ENCODE data around the gene OXCT2. TPM values are rescaled to one million over a fixed set of nuclear protein-coding genes. Genes with fewer than 3 reads are reported as not detected.
A peak's percentile ranks its signal among the peaks of the same experiment; 100 is the strongest.

OXCT2 gene
- total RNA-seq, 5 donors from 2014 or later (not counting 1 experiment from before 2014, with no cell fraction given), result 0.16 to 0.44 (median 0.28) TPM

DNA sequence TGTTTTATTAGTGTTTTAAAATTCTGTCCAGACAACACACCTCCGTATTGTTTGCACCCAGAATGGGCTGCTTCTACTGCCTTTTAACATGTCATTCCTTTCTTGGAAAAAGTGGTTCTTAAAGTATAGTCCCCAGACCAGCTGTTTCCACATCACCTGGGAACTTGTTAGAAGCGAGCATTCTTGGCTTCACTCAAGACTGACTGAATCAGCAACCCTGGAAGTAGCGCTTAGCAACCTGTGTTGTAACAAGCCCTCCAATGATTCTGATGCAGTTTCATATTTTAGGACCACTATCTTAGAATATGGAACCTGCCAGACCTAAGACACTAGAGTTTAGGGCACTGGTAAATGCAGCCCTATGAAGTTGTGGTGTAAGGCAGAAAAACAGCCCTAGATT, 38.4 kb downstream of the OXCT2 start:
- H3K27ac Mint-ChIP-seq, result no peak overlapping the region
- H3K4me3 ChIP-seq (ENCODE audit: control insufficient read depth in 1 of 2, extremely low read depth in 1 of 2, low read length in 1 of 2), result no peak overlapping the region
- no peak overlapping the region for H3K4me3 Mint-ChIP-seq
- peaks cover 0 to 7% of the 10 kb centered on the region in 2 experiments for H3K4me1 ChIP-seq (ENCODE audit: control insufficient read depth in 1 of 2, extremely low read depth in 1 of 2, insufficient read depth in 2 of 2, low read length in 2 of 2)
- no peaks in the 10 kb centered on the region for H3K9me3 ChIP-seq
- peaks cover 53 to 66% of the 10 kb centered on the region in 2 donors for H3K27me3 Mint-ChIP-seq
- ChIA-PET CTCF (interaction anchor here in 1 of 2 donors (1.2 kb wide), 1 partner anchor 126 kb away, joined by 3 read pairs; no protein-coding TSS in a partner anchor), POLR2A (no interaction called here)
- DNase-seq, result no peak
- WGBS (ENCODE audit: insufficient coverage), result no CpG with 5 or more reads among the region's 3 CpGs
- peaks cover 0 to 6% (median 0%) of the 10 kb centered on the region in 3 donors for H3K9me3 Mint-ChIP-seq
- peaks cover 25 to 41% of the 10 kb centered on the region in 2 experiments for H3K27me3 ChIP-seq (replicated peaks in 1 of 2; ENCODE audit: control insufficient read depth in 2 of 2, extremely low read depth in 1 of 2, insufficient read depth in 2 of 2, low read length in 1 of 2)
- no peaks in the 10 kb centered on the region for H3K36me3 ChIP-seq (ENCODE audit: control insufficient read depth in 2 of 2, extremely low read depth in 1 of 2, insufficient read depth in 1 of 2, low read length in 1 of 2)
- peaks cover 2 to 14% (median 5%) of the 10 kb centered on the region in 3 donors for H3K4me1 Mint-ChIP-seq
- ATAC-seq (replicated peaks in 1 of 4), result no peak
- H3K36me3 Mint-ChIP-seq, result no peaks in the 10 kb centered on the region
- H3K27ac ChIP-seq (ENCODE audit: low read length), result no peak overlapping the region

DNA sequence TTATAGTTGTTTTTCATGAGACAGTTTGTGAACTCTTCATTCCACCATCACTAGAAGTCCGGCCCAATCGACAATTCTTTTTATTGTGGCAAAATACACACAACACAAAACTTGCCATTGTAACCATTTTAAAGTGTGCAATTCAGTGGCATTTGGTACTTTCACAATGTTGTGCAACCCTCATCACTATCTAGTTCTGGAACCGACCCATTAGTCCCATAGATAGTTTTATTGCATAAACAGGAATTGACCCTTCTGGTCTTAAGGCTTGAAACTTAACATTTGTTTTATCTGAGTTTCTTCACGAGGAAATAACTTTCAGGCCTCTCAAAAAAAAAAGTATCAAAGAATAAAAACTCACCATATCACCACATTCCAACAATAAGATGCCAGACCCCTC, 41.3 kb downstream of the OXCT2 start:
- Histone ChIP-seq H3K27me3 (replicated peaks in 1 of 2; ENCODE audit: control insufficient read depth in 2 of 2, extremely low read depth in 1 of 2, insufficient read depth in 2 of 2, low read length in 1 of 2) (peaks cover 28 to 48% of the 10 kb centered on the region in 2 experiments), H3K4me3 (ENCODE audit: control insufficient read depth in 1 of 2, extremely low read depth in 1 of 2, low read length in 1 of 2) (no peak overlapping the region), H3K9me3 (no peaks in the 10 kb centered on the region), H3K36me3 (ENCODE audit: control insufficient read depth in 2 of 2, extremely low read depth in 1 of 2, insufficient read depth in 1 of 2, low read length in 1 of 2) (no peaks in the 10 kb centered on the region), H3K4me1 (ENCODE audit: control insufficient read depth in 1 of 2, extremely low read depth in 1 of 2, insufficient read depth in 2 of 2, low read length in 2 of 2) (no peaks in the 10 kb centered on the region), H3K27ac (ENCODE audit: low read length) (no peak overlapping the region)
- Mint-ChIP-seq H3K36me3 (no peaks in the 10 kb centered on the region), H3K4me3 (no peak overlapping the region), H3K27ac (no peak overlapping the region), H3K4me1 (peaks cover 5 to 6% (median 5%) of the 10 kb centered on the region in 3 donors), H3K9me3 (no peaks in the 10 kb centered on the region), H3K27me3 (peaks cover 61 to 73% of the 10 kb centered on the region in 2 donors)
- ChIA-PET POLR2A (interaction anchor here in 1 of 2 donors (0.6 kb wide), 1 partner anchor 9 kb away, joined by 3 read pairs; the partner anchor contains the start of gene PPIE), CTCF (no interaction called here)
- DNase-seq (no peak), ATAC-seq (replicated peaks in 1 of 4) (no peak)
- 33% methylated on average over 2 of the region's 4 CpGs for WGBS (ENCODE audit: insufficient coverage)

DNA sequence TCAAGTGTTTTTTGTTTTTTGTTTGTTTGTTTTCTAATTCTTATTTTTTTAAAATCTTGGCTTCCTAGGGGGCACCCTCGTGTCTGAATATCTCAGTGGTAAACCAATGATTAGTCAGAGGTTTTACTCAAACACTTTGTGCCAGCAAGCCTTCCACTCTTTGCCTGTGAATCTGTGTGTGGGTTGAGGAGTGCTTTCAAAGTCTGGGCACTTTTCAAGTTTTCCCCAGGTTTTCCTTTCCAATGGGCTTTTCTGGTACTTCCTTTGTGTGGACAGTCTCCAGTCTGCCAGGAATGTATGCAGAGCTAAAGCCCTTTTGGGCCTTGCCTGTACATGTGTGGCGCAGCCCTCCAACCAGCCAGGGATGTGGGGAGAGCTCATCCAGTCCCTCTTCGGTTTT, 42.1 kb downstream of the OXCT2 start:
- Mint-ChIP-seq H3K9me3 (no peaks in the 10 kb centered on the region), H3K4me3 (no peak overlapping the region), H3K4me1 (peaks cover 5 to 6% (median 5%) of the 10 kb centered on the region in 3 donors), H3K27ac (peak overlapping the region in 1 of 2 donors; percentile 66), H3K27me3 (peaks cover 68 to 75% of the 10 kb centered on the region in 2 donors), H3K36me3 (no peaks in the 10 kb centered on the region)
- ATAC-seq (replicated peaks in 1 of 4), result no peak
- Histone ChIP-seq H3K9me3 (no peaks in the 10 kb centered on the region), H3K27me3 (replicated peaks in 1 of 2; ENCODE audit: control insufficient read depth in 2 of 2, extremely low read depth in 1 of 2, insufficient read depth in 2 of 2, low read length in 1 of 2) (peaks cover 28 to 44% of the 10 kb centered on the region in 2 experiments), H3K4me1 (ENCODE audit: control insufficient read depth in 1 of 2, extremely low read depth in 1 of 2, insufficient read depth in 2 of 2, low read length in 2 of 2) (no peaks in the 10 kb centered on the region), H3K27ac (ENCODE audit: low read length) (no peak overlapping the region), H3K36me3 (ENCODE audit: control insufficient read depth in 2 of 2, extremely low read depth in 1 of 2, insufficient read depth in 1 of 2, low read length in 1 of 2) (no peaks in the 10 kb centered on the region), H3K4me3 (ENCODE audit: control insufficient read depth in 1 of 2, extremely low read depth in 1 of 2, low read length in 1 of 2) (no peak overlapping the region)
- CTCF ChIA-PET, result interaction anchor here in 1 of 2 donors (0.9 kb wide), 1 partner anchor 12 kb away, joined by 3 read pairs; no protein-coding TSS in a partner anchor
- POLR2A ChIA-PET, result interaction anchor here in 1 of 2 donors (0.6 kb wide), 1 partner anchor 9 kb away, joined by 3 read pairs; the partner anchor contains the start of gene PPIE
- DNase-seq, result no peak
- WGBS (ENCODE audit: insufficient coverage), result 83% methylated on average over 2 of the region's 3 CpGs

DNA sequence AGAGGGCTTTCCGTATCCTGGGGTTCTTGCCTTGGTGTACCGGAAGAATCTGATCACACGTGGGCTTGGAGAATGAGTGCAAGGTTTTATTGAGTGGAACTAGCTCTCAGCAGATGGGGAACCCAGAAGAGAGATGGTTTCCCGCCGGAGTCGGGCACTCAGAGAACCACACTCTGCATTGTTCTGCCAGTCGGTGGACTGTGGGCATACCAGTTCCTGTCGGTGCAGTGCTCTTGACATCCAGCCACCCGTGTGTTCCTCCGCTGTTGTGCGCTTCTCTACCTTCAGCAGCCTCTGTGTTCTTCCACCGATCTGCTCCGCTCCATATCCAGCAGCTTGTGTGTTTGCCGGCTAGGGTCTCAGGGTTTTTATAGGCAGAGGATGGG, 43.2 kb downstream of the OXCT2 start:
- WGBS (ENCODE audit: insufficient coverage), result 82% methylated on average over 7 of the region's 14 CpGs
- ATAC-seq (replicated peaks in 1 of 4), result no peak
- no peaks in the 10 kb centered on the region for H3K36me3 ChIP-seq (ENCODE audit: control insufficient read depth in 2 of 2, extremely low read depth in 1 of 2, insufficient read depth in 1 of 2, low read length in 1 of 2)

DNA sequence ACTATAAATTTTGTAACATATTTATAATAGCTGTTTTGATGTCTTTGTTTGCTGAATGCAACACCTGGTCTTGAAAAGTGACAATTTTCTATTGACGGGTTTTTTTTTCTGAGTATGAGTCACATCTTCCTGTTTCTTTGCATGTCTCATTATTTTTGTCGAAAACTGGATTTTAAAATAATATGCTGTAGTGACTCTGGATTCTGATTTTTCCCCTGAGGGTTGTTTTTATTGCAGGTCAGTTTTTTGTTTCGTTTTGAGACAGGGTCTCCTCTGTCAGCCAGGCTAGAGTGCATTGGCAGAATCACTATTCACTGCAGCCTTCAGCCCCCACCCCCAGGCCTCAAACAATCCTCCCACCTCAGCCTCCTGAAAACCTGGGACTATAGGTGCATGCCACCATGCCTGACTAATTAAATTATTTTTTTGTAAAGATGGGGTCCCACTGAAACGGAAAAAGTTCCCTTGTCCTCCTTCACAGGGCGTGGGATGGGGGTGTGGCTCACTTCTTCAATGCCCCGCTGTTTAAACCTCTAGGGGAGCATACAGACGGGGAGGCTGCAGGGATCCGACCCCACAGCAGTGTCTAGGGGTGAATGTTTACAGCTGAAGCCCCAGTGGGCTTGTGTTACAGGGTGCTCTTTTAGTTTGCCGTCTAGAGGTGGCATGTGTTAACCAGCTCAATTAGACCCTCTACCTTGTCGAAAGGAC, 43.8 kb downstream of the OXCT2 start:
- H3K4me1 Mint-ChIP-seq, result peaks cover 5 to 6% (median 5%) of the 10 kb centered on the region in 3 donors
- Histone ChIP-seq H3K27me3 (replicated peaks in 1 of 2; ENCODE audit: control insufficient read depth in 2 of 2, extremely low read depth in 1 of 2, insufficient read depth in 2 of 2, low read length in 1 of 2) (peaks cover 18 to 33% of the 10 kb centered on the region in 2 experiments), H3K36me3 (ENCODE audit: control insufficient read depth in 2 of 2, extremely low read depth in 1 of 2, insufficient read depth in 1 of 2, low read length in 1 of 2) (no peaks in the 10 kb centered on the region), H3K9me3 (no peaks in the 10 kb centered on the region), H3K27ac (ENCODE audit: low read length) (no peak overlapping the region), H3K4me1 (ENCODE audit: control insufficient read depth in 1 of 2, extremely low read depth in 1 of 2, insufficient read depth in 2 of 2, low read length in 2 of 2) (no peaks in the 10 kb centered on the region), H3K4me3 (ENCODE audit: control insufficient read depth in 1 of 2, extremely low read depth in 1 of 2, low read length in 1 of 2) (no peak overlapping the region)
- no peak for ATAC-seq (replicated peaks in 1 of 4)
- no peaks in the 10 kb centered on the region for H3K9me3 Mint-ChIP-seq
- ChIA-PET POLR2A (interaction anchor here in 1 of 2 donors (0.6 kb wide), 2 partner anchors 79 to 147 kb away, joined by 3 to 8 read pairs; no protein-coding TSS in a partner anchor), CTCF (interaction anchor here in 1 of 2 donors (1.0 kb wide), 1 partner anchor 70 kb away, joined by 3 read pairs; no protein-coding TSS in a partner anchor)
- H3K4me3 Mint-ChIP-seq, result no peak overlapping the region
- no peak for DNase-seq
- H3K36me3 Mint-ChIP-seq, result no peaks in the 10 kb centered on the region
- 36% methylated on average over 5 of the region's 10 CpGs for WGBS (ENCODE audit: insufficient coverage)
- H3K27ac Mint-ChIP-seq, result no peak overlapping the region
- peaks cover 61% of the 10 kb centered on the region in 2 donors for H3K27me3 Mint-ChIP-seq

More for the DNA sequence above, 43.2 kb downstream of the OXCT2 start:
- Histone ChIP-seq H3K27me3 (replicated peaks in 1 of 2; ENCODE audit: control insufficient read depth in 2 of 2, extremely low read depth in 1 of 2, insufficient read depth in 2 of 2, low read length in 1 of 2) (peaks cover 19 to 37% of the 10 kb centered on the region in 2 experiments), H3K9me3 (no peaks in the 10 kb centered on the region), H3K4me3 (ENCODE audit: control insufficient read depth in 1 of 2, extremely low read depth in 1 of 2, low read length in 1 of 2) (no peak overlapping the region), H3K4me1 (ENCODE audit: control insufficient read depth in 1 of 2, extremely low read depth in 1 of 2, insufficient read depth in 2 of 2, low read length in 2 of 2) (no peaks in the 10 kb centered on the region), H3K27ac (ENCODE audit: low read length) (no peak overlapping the region)
- no peak for DNase-seq
- Mint-ChIP-seq H3K27ac (peak overlapping the region in 1 of 2 donors; percentile 23), H3K4me3 (no peak overlapping the region), H3K9me3 (no peaks in the 10 kb centered on the region), H3K4me1 (peaks cover 5 to 6% (median 5%) of the 10 kb centered on the region in 3 donors), H3K36me3 (no peaks in the 10 kb centered on the region), H3K27me3 (peaks cover 61 to 66% of the 10 kb centered on the region in 2 donors)
- ChIA-PET POLR2A (interaction anchor here in 1 of 2 donors (0.6 kb wide), 1 partner anchor 148 kb away, joined by 3 read pairs; no protein-coding TSS in a partner anchor), CTCF (interaction anchor here in 1 of 2 donors (0.9 kb wide), 1 partner anchor 13 kb away, joined by 3 read pairs; no protein-coding TSS in a partner anchor)

DNA sequence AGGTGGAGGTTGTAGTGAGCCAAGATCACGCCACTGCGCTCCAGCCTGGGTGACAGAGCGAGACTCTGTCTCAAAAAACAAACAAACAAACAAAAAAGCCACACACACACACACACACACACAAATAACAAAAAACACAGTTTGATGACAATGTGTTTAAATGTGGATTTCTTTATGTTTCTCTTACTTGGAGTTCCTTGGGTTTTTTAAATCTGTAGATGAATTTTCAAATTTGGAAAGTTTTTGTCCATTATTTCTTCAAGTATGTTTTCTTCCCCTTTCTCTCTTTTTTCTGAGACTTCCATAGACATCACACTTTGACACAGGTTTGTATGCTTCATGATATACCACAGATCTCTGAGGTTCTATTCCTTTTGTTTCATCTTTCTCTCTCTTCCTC, 44.5 kb downstream of the OXCT2 start:
- no peaks in the 10 kb centered on the region for H3K4me1 ChIP-seq (ENCODE audit: control insufficient read depth in 1 of 2, extremely low read depth in 1 of 2, insufficient read depth in 2 of 2, low read length in 2 of 2)
- H3K36me3 ChIP-seq (ENCODE audit: control insufficient read depth in 2 of 2, extremely low read depth in 1 of 2, insufficient read depth in 1 of 2, low read length in 1 of 2), result no peaks in the 10 kb centered on the region
- no peaks in the 10 kb centered on the region for H3K36me3 Mint-ChIP-seq
- DNase-seq, result no peak
- peaks cover 59 to 64% of the 10 kb centered on the region in 2 donors for H3K27me3 Mint-ChIP-seq
- no peaks in the 10 kb centered on the region for H3K9me3 Mint-ChIP-seq
- no CpG with 5 or more reads among the region's 3 CpGs for WGBS (ENCODE audit: insufficient coverage)
- no peak overlapping the region for H3K4me3 Mint-ChIP-seq
- ChIA-PET CTCF (interaction anchor here in 1 of 2 donors (1.0 kb wide), 1 partner anchor 69 kb away, joined by 3 read pairs; no protein-coding TSS in a partner anchor), POLR2A (no interaction called here)
- ATAC-seq (replicated peaks in 1 of 4), result no peak
- H3K27me3 ChIP-seq (replicated peaks in 1 of 2; ENCODE audit: control insufficient read depth in 2 of 2, extremely low read depth in 1 of 2, insufficient read depth in 2 of 2, low read length in 1 of 2), result peaks cover 22 to 31% of the 10 kb centered on the region in 2 experiments
- H3K27ac Mint-ChIP-seq, result no peak overlapping the region
- no peak overlapping the region for H3K27ac ChIP-seq (ENCODE audit: low read length)
- H3K9me3 ChIP-seq, result no peaks in the 10 kb centered on the region
- no peak overlapping the region for H3K4me3 ChIP-seq (ENCODE audit: control insufficient read depth in 1 of 2, extremely low read depth in 1 of 2, low read length in 1 of 2)
- peaks cover 5 to 6% (median 5%) of the 10 kb centered on the region in 3 donors for H3K4me1 Mint-ChIP-seq
